Right hindlimb (tissue), 1 donor: ENCODE results near the gene KIF3A.

Experiments used
- DNase-seq: peaks from one replicate; pipeline ENCODE4 v3.0.0-alpha.2; 2018

KIF3A gene

DNA sequence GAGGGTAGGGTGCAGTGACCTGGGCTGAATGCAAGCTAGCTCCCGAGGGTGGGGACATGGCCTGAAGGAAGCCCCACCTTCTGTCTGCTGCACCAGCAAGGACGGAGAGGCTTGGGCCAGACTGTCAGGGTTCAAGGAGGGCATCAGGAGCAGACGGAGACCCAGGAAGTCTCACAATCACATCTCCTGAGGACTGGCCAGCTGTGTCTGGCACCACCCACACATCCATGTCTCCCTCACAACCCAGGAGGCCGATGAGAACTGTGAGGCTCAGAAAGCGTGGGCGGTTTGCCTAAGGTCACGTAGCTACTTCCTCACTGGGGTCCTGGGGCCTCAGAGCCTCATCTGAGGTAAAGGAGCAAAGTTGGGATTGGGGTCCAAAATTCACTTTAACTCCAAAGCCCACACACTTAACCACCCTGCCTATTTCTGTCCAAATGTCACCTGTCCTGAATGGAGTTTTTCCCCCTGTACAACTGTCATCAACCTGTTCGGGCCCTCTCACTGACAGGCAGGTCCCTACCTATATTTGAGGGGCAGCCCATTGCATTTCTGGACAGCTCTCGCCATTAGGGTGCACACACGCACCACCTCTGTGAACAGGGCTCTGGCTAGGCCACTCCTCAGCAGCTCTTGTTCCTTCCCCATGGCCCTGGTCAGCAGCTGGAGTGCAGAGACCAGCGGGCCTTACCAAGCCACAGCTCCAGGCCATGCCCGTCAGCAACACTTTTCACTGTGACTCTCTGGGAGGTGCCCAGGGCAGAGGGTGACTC lies 75.9 kb downstream of the KIF3A start:
- DNase-seq = no peak

DNA sequence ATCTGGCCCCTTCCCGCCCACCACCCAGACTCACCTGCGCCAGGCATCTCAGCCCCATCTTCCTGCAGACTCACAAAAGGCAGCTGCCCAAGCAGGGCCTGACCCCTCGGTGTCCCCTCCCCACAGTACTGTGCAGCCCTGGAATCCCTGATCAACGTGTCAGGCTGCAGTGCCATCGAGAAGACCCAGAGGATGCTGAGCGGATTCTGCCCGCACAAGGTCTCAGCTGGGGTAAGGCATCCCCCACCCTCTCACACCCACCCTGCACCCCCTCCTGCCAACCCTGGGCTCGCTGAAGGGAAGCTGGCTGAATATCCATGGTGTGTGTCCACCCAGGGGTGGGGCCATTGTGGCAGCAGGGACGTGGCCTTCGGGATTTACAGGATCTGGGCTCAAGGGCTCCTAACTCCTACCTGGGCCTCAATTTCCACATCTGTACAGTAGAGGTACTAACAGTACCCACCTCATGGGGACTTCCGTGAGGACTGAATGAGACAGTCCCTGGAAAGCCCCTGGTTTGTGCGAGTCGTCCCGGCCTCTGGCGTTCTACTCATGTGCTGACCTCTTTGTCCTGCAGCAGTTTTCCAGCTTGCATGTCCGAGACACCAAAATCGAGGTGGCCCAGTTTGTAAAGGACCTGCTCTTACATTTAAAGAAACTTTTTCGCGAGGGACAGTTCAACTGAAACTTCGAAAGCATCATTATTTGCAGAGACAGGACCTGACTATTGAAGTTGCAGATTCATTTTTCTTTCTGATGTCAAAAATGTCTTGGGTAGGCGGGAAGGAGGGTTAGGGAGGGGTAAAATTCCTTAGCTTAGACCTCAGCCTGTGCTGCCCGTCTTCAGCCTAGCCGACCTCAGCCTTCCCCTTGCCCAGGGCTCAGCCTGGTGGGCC lies 77.5 kb downstream of the KIF3A start:
- no peak for DNase-seq

DNA sequence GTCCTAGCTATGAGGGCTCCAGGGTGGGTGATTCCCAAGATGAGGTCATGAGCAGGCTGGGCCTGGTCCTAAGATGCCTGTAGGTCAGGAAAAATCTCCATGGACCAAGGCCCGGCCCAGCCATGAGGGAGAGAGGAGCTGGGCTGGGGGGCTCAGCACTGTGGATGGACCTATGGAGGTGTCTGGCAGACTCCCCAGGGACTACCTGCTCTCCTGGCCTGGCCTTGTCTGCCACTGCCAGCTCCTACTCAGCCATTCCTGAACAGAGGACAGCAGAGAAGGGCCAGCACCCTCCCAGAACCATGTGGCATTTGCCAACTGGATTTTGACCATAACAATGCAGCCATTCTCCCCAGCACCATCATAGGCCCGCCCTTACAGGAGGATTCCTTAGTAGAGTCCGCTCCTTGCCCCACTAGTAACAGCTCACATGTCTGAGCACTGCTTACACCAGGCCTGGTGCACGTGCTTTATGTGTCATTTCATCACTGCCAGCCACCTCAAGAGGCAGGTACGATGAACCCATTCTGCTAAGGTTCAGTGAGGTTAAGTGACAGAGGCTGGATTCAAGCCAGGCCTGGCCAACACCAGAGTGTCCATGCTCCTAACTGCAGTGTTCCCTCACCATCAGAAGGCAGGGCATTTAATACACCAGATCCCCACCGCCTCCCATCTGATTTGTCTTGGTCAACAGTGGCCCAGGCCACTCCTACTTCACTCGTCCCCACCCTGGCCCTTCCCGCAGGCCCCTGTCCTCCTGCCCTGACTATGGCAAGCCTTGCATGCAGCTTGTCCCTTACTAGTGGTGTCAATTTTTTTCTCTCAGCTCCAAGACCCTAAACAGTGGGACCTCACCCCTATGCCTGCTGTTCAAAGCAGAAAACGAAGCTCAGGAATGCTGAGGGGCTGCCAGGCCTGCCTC lies 78.7 kb downstream of the KIF3A start:
- DNase-seq = no peak

DNA sequence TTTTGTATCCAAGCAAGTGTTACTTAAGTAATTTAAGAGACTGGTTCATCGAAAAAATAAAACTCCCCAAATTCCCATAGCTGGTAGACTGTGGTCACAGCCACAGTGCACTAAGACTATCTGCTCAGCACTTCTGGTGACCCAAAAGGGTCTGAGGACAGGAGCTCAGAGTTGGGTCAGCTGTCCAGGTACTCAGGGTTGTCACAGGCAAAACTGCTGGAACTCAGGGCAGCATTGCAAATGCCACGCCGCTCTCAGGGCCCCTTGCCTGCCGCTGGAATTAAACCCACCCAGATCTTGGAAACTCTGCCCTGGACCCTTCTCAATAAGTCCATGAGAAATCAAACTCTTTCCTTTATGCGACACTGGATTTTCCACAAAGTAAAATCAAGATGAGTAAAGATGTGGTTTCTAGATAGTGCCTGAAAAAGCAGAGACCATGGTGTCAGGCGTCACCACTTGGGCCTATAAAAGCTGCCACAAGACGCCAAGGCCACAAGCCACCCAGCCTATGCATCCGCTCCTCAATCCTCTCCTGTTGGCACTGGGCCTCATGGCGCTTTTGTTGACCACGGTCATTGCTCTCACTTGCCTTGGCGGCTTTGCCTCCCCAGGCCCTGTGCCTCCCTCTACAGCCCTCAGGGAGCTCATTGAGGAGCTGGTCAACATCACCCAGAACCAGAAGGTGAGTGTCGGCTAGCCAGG lies 79.5 kb downstream of the KIF3A start, which contains the start of gene IL13:
Gene IL13 (plus strand): TSS at position 498 of the 705 bp plus-strand sequence. CDS start 14 bp downstream, at position 512.
- DNase-seq = no peak

DNA sequence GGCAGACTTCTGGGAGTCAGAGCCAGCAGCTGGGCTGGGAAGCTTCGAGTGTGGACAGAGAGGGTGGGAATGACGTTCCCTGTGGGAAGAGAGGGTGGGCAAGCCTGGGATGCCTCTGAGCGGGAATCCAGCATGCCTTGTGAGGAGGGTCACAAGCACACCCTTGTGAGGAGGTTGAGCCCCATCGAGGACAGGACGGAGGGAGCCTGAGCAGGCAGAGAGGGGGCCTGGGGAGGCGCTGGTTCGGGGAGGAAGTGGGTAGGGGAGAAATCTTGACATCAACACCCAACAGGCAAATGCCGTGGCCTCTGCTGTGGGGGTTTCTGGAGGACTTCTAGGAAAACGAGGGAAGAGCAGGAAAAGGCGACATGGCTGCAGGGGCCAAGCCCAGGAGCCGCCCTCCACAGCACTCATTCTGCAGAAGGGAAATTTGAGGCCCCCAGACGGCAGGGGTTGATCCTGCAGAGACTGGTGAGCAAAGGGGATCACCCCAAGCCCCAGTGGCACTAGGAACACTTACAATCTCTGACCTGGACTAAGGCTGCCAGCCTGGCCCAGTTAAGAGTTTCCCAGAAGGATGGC lies 80.5 kb downstream of the KIF3A start:
- no peak for DNase-seq

DNA sequence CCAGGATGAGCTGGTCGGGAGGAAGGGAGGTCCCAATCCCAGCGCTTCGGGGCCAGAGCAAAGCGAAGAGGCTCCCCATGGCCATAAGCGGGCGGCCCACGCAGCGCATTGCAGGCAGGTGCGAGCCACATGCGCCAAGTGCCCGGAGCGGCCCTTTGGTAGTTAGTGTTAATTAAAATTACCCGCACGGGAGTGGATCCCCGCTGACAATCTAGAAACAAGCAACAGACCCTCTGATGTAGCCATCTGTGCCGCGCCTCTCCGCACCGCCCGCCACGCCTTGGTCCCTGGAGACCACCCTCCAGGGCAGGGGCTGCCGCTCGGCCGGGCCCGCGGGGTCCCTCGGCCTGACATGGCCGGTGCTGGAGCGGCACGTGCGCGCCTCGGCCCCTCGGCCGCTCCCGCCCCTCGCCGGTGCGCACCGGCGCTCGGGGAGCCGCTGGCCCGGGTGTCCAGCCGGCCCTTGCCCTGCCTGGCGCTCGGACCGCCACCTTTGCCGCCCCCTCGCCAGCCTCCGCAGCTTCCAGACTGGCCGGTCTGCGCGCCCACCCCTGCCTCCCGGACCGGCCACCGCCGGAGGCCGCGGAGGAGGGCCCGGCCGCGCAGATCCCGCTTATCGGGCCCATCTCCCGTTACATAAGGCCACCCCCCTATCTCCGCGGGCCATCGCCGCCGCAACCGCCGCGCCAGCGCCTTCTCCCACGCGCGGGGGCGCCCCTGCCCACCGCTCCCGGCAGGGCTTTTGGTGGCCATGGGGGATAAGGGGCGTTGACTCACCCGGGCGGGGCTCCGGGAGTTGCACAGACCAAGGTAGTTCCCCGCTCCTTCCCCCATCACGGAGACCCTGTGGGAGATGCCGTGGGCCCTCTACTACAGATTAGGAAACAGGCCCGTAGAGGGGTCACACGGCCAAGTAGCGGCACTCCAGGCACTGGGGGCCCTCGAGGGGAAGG lies 81.2 kb downstream of the KIF3A start:
- DNase-seq = no peak

DNA sequence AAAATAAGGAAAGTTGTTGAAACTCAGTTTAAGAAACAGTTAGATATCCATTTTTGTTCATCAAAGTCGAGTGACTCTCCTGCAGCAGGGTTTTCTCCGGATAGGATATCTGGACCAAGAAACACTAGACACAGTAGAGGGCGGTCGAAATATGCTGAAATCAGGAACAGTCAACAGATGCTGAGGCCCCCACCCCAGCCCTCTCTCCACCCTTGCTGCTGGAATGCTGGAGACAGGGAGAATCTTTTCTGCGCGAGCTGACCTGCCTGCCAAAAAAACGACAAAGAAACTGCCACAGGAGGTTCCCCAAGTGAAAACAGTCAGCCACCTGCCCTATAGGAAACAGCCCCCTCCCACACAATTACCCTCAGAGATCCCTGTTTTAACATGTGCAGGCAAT lies 83.6 kb downstream of the KIF3A start:
- DNase-seq = no peak

DNA sequence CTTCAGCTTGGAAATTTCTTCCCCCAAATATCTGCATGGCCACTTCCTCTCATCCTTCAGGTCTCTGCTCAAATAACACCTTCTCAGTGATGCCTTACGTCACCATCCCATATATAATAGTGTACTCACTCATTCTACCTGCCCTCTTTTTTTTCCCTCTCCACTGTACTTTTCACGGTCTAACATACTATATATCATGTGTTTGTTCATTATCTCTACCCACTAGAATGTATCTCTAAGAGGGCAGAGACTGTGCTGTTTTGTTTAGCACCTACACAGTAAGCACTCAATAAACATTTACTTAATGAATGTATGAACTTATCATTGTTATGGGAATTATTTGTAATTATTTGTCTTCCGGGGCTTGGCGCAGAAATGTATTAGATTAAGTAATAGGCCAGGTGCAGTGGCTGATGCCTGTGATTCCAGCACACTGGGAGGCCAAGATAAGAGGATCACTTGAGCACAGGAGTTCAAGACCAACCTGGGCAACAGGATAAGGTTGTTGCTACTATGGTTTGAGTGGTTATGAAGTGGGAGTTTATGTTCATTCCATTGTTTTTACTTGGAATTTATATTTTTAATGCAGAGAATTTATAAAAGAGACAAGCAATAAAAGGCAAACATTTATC lies 85.4 kb downstream of the KIF3A start:
- no peak for DNase-seq

DNA sequence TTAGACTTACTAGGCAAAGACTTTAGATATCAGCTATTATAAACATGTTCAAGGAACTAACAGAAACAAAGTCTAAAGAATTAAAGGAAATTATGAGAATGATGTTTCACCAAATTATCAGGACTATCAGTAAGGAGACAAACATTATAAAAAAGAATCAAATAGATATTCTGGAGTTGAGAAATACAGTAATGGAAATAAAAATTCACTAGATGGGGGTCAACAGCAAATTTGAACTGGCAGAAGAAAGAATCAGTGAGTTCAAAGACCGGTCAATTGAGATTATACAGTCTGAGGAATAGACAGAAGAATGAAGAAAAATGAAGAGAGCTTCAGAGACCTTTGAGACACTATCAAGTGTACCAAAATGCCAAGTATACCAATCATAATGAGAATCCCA lies 89.0 kb downstream of the KIF3A start:
- no peak for DNase-seq

DNA sequence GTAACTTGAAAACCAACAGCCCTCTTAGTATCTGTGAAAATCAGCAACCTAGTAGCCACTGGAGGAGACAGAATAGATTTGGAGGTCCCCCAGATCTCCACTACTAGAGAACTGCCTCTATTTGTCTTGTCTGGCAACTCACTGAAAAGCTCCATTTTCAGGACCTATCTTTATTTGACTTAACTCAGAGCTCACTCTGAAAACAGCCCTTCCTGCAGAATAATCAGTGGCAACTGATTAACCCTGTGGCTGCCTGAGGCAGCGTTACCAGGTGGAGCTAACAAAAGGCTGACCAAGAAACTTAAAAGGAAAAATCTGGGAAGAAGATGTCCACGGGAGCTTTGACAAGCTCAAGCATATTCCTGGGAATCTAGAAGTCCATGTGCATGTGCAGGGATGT lies 89.9 kb downstream of the KIF3A start:
- DNase-seq = no peak

DNA sequence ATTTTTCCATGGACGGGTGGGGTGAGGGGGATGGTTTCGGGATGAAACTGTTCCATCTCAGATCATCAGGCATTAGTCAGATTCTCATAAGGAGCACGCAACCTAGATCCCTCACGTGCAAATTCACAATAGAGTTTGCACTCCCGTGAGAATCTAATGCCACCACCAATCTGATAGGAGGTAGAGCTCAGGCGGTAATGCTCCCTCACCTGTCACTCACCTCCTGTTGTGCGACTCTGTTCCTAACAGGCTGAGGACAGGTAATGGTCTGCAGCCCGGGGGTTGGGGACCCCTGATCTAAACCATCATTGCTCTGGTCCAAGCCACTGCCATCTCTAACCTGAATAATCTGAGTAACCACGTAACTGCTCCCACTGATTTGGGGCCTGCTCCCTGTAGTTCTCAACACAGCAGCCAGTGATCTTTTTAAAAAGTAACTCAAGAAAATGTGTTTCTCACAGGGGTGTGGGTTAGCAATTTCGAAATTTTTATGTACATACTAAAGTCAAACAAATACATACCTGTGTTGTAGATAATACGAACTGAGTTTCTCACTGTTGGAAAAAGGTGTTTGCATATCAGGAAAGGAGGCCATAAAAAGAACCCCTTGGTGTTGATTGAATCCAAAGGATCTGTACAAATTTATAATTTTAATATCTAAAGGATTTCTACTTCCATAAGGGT lies 90.6 kb downstream of the KIF3A start:
- DNase-seq = no peak

DNA sequence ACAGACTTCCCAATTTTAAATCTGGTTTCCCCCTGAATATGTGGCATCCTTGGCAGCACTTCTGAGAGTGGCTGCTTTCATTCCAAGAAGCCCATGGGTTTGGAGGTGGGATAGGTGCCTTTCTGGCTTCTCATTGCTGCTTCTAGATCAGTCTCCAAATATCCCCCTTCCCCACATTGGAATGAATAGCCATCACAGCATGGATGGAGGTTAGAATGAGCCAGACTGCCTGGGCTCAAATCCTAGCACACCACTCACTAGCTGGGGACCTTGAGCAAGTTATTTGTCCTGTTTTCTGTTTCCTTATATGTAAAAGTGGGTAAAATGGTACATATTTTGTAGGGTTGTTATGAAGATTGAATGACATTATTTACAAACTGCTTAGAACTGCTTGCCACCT lies 93.2 kb downstream of the KIF3A start:
- no peak for DNase-seq
